Kidney capillary endothelial cell (primary cell): ENCODE data around the gene TRIM37.
"Not testable (repeated sequence)": the region's sequence is repeated elsewhere in the genome, so short reads cannot be mapped to it uniquely, and the experiment has no call there.

Experiments used
- DNase-seq: peaks from one replicate; pipeline ENCODE4 v3.0.0-alpha.2; 2018; ENCODE audit warnings: low spot score

TRIM37 gene

GRCh38 chr17:59111539-59111938, 4.9 kb upstream of the TRIM37 start:
- DNase-seq: no peak

- no peak for DNase-seq
Observed at GRCh38 chr17:59110973-59111372, 4.3 kb upstream of the TRIM37 start.

GRCh38 chr17:59108400-59109102, 1.9 kb upstream of the TRIM37 start:
- no peak for DNase-seq

GRCh38 chr17:59107306-59107670, 608 bp upstream of the TRIM37 start:
- DNase-seq: peak; percentile 9

GRCh38 chr17:59105852-59106462, 723 bp downstream of the TRIM37 start:
- DNase-seq: peak; percentile 21

- DNase-seq: no peak
Observed at GRCh38 chr17:59101178-59101577, 5.5 kb downstream of the TRIM37 start.

- DNase-seq: no peak
Observed at GRCh38 chr17:59097876-59098275, 8.8 kb downstream of the TRIM37 start.

GRCh38 chr17:59094861-59095530, 11.7 kb downstream of the TRIM37 start:
- no peak for DNase-seq

- DNase-seq: no peak
Observed at GRCh38 chr17:59093702-59094231, 12.9 kb downstream of the TRIM37 start.

- no peak for DNase-seq
Observed at GRCh38 chr17:59093145-59093701, 13.5 kb downstream of the TRIM37 start.

- not testable (repeated sequence) for DNase-seq
Observed at GRCh38 chr17:59090593-59090992, 16.1 kb downstream of the TRIM37 start.

- DNase-seq: no peak
Observed at GRCh38 chr17:59084154-59084553, 22.5 kb downstream of the TRIM37 start.

GRCh38 chr17:59074494-59074893, 32.2 kb downstream of the TRIM37 start:
- no peak for DNase-seq

GRCh38 chr17:59073972-59074371, 32.7 kb downstream of the TRIM37 start:
- DNase-seq: no peak

- DNase-seq: no peak
Observed at GRCh38 chr17:59069856-59070255, 36.8 kb downstream of the TRIM37 start.

- DNase-seq: no peak
Observed at GRCh38 chr17:59067756-59068155, 38.9 kb downstream of the TRIM37 start.

- no peak for DNase-seq
Observed at GRCh38 chr17:59067340-59067739, 39.3 kb downstream of the TRIM37 start.

GRCh38 chr17:59062509-59062908, 44.2 kb downstream of the TRIM37 start:
- no peak for DNase-seq

- DNase-seq: no peak
Observed at GRCh38 chr17:59056857-59057256, 49.8 kb downstream of the TRIM37 start.

GRCh38 chr17:59049798-59050197, 56.9 kb downstream of the TRIM37 start:
- DNase-seq: no peak

- DNase-seq: no peak
Observed at GRCh38 chr17:59047616-59048015, 59.1 kb downstream of the TRIM37 start.

GRCh38 chr17:59046192-59046591, 60.5 kb downstream of the TRIM37 start:
- no peak for DNase-seq

- DNase-seq: no peak
Observed at GRCh38 chr17:59038734-59039133, 67.9 kb downstream of the TRIM37 start.
